Vagina (tissue), 2 donors: ENCODE data around the gene HOXB3. TPM values are rescaled to one million over a fixed set of nuclear protein-coding genes. Genes with fewer than 3 reads are reported as not detected.
A peak's percentile ranks its signal among the peaks of the same experiment; 100 is the strongest.

Experiments
- DNase-seq, 2 donors: peaks; one replicate each; pipeline ENCODE4 v3.0.0-alpha.2; 2017; ENCODE audit errors: extremely low spot score in 2 of 2
- H3K27ac ChIP-seq: fragments of 200-600 bp; sonication (generic); one replicate; pipeline ENCODE4 v1.5.1; 2019
- H3K27me3 ChIP-seq: fragments of 200-600 bp; sonication (generic); one replicate; pipeline ENCODE4 v1.5.1; 2019
- H3K36me3 ChIP-seq, 2 donors: fragments of 200-600 bp; sonication (generic); one replicate each; pipeline ENCODE4 v1.5.1; 2017 to 2019
- H3K4me1 ChIP-seq: fragments of 200-600 bp; sonication (generic); one replicate; pipeline ENCODE4 v1.5.1; 2019
- H3K4me3 ChIP-seq, 2 donors: fragments of 200-600 bp; sonication (generic); 1 replicate in 1 of 2; 2 replicates in 1 of 2; pipeline ENCODE4 v1.5.1; 2016 to 2019
- H3K9me3 ChIP-seq: fragments of 200-600 bp; sonication (generic); one replicate; pipeline ENCODE4 v1.5.1; 2019
- CTCF ChIP-seq, 3 experiments: fragments of 450-650 bp in 2 of 3; fragments of 200-600 bp in 1 of 3; sonication (generic) in 1 of 3; IDR thresholded peaks; one replicate each; pipeline ENCODE4 v1.5.1; 2017 to 2019; ENCODE audit warnings: antibody characterized with exemption in 3 of 3, mild to moderate bottlenecking in 2 of 3, moderate library complexity in 2 of 3
- POLR2A ChIP-seq, 2 donors: fragments of 450-650 bp; IDR thresholded peaks; one replicate each; pipeline ENCODE4 v1.6.1; 2017; ENCODE audit warnings: antibody characterized with exemption in 2 of 2, mild to moderate bottlenecking in 2 of 2, moderate library complexity in 2 of 2
- POLR2AphosphoS5 ChIP-seq, 2 donors: sonication (generic); formaldehyde crosslinking; IDR thresholded peaks; one replicate each; pipeline ENCODE4 v1.9.0; 2017; ENCODE audit warnings: antibody characterized with exemption in 2 of 2, mild to moderate bottlenecking in 2 of 2, low read depth in 1 of 2; ENCODE audit not compliant: insufficient read depth in 1 of 2
- intact Hi-C: fragments of 100-400 bp; cut with DNase I; formaldehyde crosslinking; loops from one replicate; pipeline ENCODE4 v1.15.1; 2023
- total RNA-seq: library from RNA; depleted of rRNA; stranded (reverse); fragments of >200 nt; gene quantifications from one replicate; pipeline ENCODE4 v1.2.3, GENCODE V29; 2016

The HOXB3 gene
- total RNA-seq, 1 donor from 2014 or later, result 17.7 TPM

GRCh38 chr17:48596000-48596734 is 6.1 kb upstream of the HOXB3 start:
- H3K27ac ChIP-seq, result no peak overlapping the region
- intact Hi-C loops, result loop anchor here (5.0 to 10.0 kb wide), 2 partner anchors 259 to 571 kb away; no protein-coding TSS in a partner anchor
- peaks cover 34% of the 10 kb centered on the region for H3K4me1 ChIP-seq
- H3K9me3 ChIP-seq, result no peaks in the 10 kb centered on the region
- no peaks in the 10 kb centered on the region for H3K36me3 ChIP-seq
- no peak for DNase-seq
- no peak for TF ChIP-seq CTCF (IDR thresholded peaks at IDR 0.05)
- no peak for TF ChIP-seq POLR2AphosphoS5 (IDR thresholded peaks at IDR 0.05; ENCODE audit: insufficient read depth in 1 of 2, low read depth in 1 of 2)
- no peak for TF ChIP-seq POLR2A (IDR thresholded peaks at IDR 0.05)
- peaks cover 6% of the 10 kb centered on the region for H3K27me3 ChIP-seq
- H3K4me3 ChIP-seq, result no peak overlapping the region

GRCh38 chr17:48595278-48595999 is 5.4 kb upstream of the HOXB3 start:
- Histone ChIP-seq H3K4me3 (no peak overlapping the region), H3K9me3 (no peaks in the 10 kb centered on the region), H3K27me3 (peaks cover 6% of the 10 kb centered on the region), H3K36me3 (no peaks in the 10 kb centered on the region), H3K4me1 (peaks cover 34% of the 10 kb centered on the region), H3K27ac (no peak overlapping the region)
- intact Hi-C loops, result loop anchor here (5.0 to 10.0 kb wide), 2 partner anchors 258 to 571 kb away; no protein-coding TSS in a partner anchor
- no peak for TF ChIP-seq CTCF (IDR thresholded peaks at IDR 0.05)
- no peak for TF ChIP-seq POLR2A (IDR thresholded peaks at IDR 0.05)
- TF ChIP-seq POLR2AphosphoS5 (IDR thresholded peaks at IDR 0.05; ENCODE audit: insufficient read depth in 1 of 2, low read depth in 1 of 2), result no peak
- DNase-seq, result no peak

- H3K27ac ChIP-seq, result no peak overlapping the region
- no peak overlapping the region for H3K4me3 ChIP-seq
- H3K27me3 ChIP-seq, result peaks cover 6% of the 10 kb centered on the region
- intact Hi-C loops, result loop anchor here (5.0 to 10.0 kb wide), 2 partner anchors 257 to 570 kb away; no protein-coding TSS in a partner anchor
- H3K9me3 ChIP-seq, result no peaks in the 10 kb centered on the region
- no peak for TF ChIP-seq POLR2A (IDR thresholded peaks at IDR 0.05)
- TF ChIP-seq POLR2AphosphoS5 (IDR thresholded peaks at IDR 0.05; ENCODE audit: insufficient read depth in 1 of 2, low read depth in 1 of 2), result no peak
- TF ChIP-seq CTCF (IDR thresholded peaks at IDR 0.05), result no peak
- no peaks in the 10 kb centered on the region for H3K36me3 ChIP-seq
- DNase-seq, result no peak
- H3K4me1 ChIP-seq, result peaks cover 34% of the 10 kb centered on the region
These were observed 4.7 kb upstream of the HOXB3 start for GRCh38 chr17:48594538-48595277.

- no peak for DNase-seq
- peak overlapping the region in 1 of 2 donors; percentile 11 for H3K4me3 ChIP-seq
- no peak overlapping the region for H3K27ac ChIP-seq
- intact Hi-C loops, result loop anchor here (10.0 kb wide), 1 partner anchor 569 kb away; no protein-coding TSS in a partner anchor
- peaks cover 34% of the 10 kb centered on the region for H3K4me1 ChIP-seq
- H3K9me3 ChIP-seq, result no peaks in the 10 kb centered on the region
- H3K36me3 ChIP-seq, result no peaks in the 10 kb centered on the region
- TF ChIP-seq CTCF (IDR thresholded peaks at IDR 0.05) (peak in 2 of 3 experiments; percentile 70 to 75), POLR2AphosphoS5 (IDR thresholded peaks at IDR 0.05; ENCODE audit: insufficient read depth in 1 of 2, low read depth in 1 of 2) (no peak)
- peaks cover 6% of the 10 kb centered on the region for H3K27me3 ChIP-seq
These were observed 3.9 kb upstream of the HOXB3 start for GRCh38 chr17:48593840-48594537.
